ENCODE measurements around the gene AFF2. TPM values are rescaled to one million over a fixed set of nuclear protein-coding genes. Genes with fewer than 3 reads are reported as not detected.
A peak's percentile ranks its signal among the peaks of the same experiment; 100 is the strongest.

The AFF2 gene
- 0.19 and 0.42 TPM in 2 replicates for total RNA-seq (2022)
- percentile 16 among the genes with signal in this experiment for Bru-seq, nascent RNA
- percentile 11 among the genes with signal in this experiment for BruChase-seq, experiment 1, labeled RNA remaining after a 6-hour chase
- percentile 13 among the genes with signal in this experiment for BruChase-seq, experiment 2, labeled RNA remaining after a 2-hour chase
- long read RNA-seq: 0 reads

GRCh38 chrX:148500423-148501385 is at the start of gene AFF2:
AFF2 (plus strand) TSS chrX:148500617; CDS start chrX:148501098, 481 bp downstream.
- peak within 1 kb of the TSS; percentile 67 for H3K4me3 Mint-ChIP-seq (ENCODE audit: unreplicated experiment)
- H3K36me3 Mint-ChIP-seq (ENCODE audit: insufficient read depth, unreplicated experiment): no peaks in the 10 kb centered on the region
- intact Hi-C loops (cut with micrococcal nuclease): no loop called here
- no peaks in the 10 kb centered on the region for H3K27me3 Mint-ChIP-seq (ENCODE audit: insufficient read depth, unreplicated experiment)
- no peaks in the 10 kb centered on the region for H3K4me1 Mint-ChIP-seq (ENCODE audit: insufficient read depth, unreplicated experiment)
- H3K9me3 Mint-ChIP-seq (ENCODE audit: unreplicated experiment): no peaks in the 10 kb centered on the region
- ChIA-PET POLR2A (interaction anchor here (0.6 kb wide), 2 partner anchors 13 to 964 kb away, joined by 3 to 5 read pairs; no protein-coding TSS in a partner anchor), CTCF (no interaction called here)
- TF ChIP-seq, protein P1, sequence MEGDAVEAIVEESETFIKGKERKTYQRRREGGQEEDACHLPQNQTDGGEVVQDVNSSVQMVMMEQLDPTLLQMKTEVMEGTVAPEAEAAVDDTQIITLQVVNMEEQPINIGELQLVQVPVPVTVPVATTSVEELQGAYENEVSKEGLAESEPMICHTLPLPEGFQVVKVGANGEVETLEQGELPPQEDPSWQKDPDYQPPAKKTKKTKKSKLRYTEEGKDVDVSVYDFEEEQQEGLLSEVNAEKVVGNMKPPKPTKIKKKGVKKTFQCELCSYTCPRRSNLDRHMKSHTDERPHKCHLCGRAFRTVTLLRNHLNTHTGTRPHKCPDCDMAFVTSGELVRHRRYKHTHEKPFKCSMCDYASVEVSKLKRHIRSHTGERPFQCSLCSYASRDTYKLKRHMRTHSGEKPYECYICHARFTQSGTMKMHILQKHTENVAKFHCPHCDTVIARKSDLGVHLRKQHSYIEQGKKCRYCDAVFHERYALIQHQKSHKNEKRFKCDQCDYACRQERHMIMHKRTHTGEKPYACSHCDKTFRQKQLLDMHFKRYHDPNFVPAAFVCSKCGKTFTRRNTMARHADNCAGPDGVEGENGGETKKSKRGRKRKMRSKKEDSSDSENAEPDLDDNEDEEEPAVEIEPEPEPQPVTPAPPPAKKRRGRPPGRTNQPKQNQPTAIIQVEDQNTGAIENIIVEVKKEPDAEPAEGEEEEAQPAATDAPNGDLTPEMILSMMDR (IDR thresholded peaks at IDR 0.05; ENCODE audit: unreplicated experiment): no peak
- no TSS peak for BruUV-seq (replicated peaks)
- no peak within 1 kb of the TSS for H3K27ac Mint-ChIP-seq (ENCODE audit: low read depth, unreplicated experiment)
- peak; percentile 2 for DNase-seq (ENCODE audit: unreplicated experiment)

DNA sequence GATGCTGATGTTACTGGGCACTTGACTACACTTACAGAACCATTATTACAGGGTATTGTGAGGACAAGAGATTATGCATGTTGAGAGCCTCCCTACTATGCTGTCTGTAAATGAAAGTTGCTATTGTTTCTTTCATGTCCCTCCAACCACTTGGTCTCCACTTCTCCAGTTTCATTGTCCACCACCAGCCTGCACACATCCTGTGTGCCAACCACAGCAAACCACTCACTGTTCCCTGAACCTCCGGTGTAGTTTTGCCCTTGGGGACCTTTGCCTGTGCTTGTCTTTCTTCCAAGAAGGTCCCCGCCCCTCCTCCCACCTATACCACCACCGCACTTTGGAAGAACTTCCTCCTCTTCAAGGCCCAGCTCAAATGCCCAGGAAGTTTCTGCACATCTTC is 43.1 kb upstream of the AFF2 start:
- H3K27ac Mint-ChIP-seq (ENCODE audit: low read depth, unreplicated experiment): no peak overlapping the region
- intact Hi-C loops (cut with micrococcal nuclease): no loop called here
- CTCF ChIA-PET: no interaction called here
- H3K4me3 Mint-ChIP-seq (ENCODE audit: unreplicated experiment): no peak overlapping the region
- H3K9me3 Mint-ChIP-seq (ENCODE audit: unreplicated experiment): no peaks in the 10 kb centered on the region
- no peak for DNase-seq (ENCODE audit: unreplicated experiment)
- H3K36me3 Mint-ChIP-seq (ENCODE audit: insufficient read depth, unreplicated experiment): no peaks in the 10 kb centered on the region
- no peaks in the 10 kb centered on the region for H3K4me1 Mint-ChIP-seq (ENCODE audit: insufficient read depth, unreplicated experiment)
- TF ChIP-seq, protein P1 (IDR thresholded peaks at IDR 0.05; ENCODE audit: unreplicated experiment): no peak
- POLR2A ChIA-PET: no interaction called here
- BruUV-seq (replicated peaks): no TSS peak
- no peaks in the 10 kb centered on the region for H3K27me3 Mint-ChIP-seq (ENCODE audit: insufficient read depth, unreplicated experiment)

- no peak overlapping the region for H3K27ac Mint-ChIP-seq (ENCODE audit: low read depth, unreplicated experiment)
- intact Hi-C loops (cut with micrococcal nuclease): no loop called here
- CTCF ChIA-PET: no interaction called here
- no TSS peak for BruUV-seq (replicated peaks)
- H3K36me3 Mint-ChIP-seq (ENCODE audit: insufficient read depth, unreplicated experiment): no peaks in the 10 kb centered on the region
- H3K4me1 Mint-ChIP-seq (ENCODE audit: insufficient read depth, unreplicated experiment): no peaks in the 10 kb centered on the region
- no peak for DNase-seq (ENCODE audit: unreplicated experiment)
- TF ChIP-seq, protein P1 (IDR thresholded peaks at IDR 0.05; ENCODE audit: unreplicated experiment): no peak
- no peaks in the 10 kb centered on the region for H3K9me3 Mint-ChIP-seq (ENCODE audit: unreplicated experiment)
- H3K27me3 Mint-ChIP-seq (ENCODE audit: insufficient read depth, unreplicated experiment): no peaks in the 10 kb centered on the region
- POLR2A ChIA-PET: no interaction called here
- H3K4me3 Mint-ChIP-seq (ENCODE audit: unreplicated experiment): no peak overlapping the region
Observed at GRCh38 chrX:148459343-148459742, 41.1 kb upstream of the AFF2 start.

- H3K27ac Mint-ChIP-seq (ENCODE audit: low read depth, unreplicated experiment): no peak overlapping the region
- BruUV-seq (replicated peaks): no TSS peak
- H3K4me1 Mint-ChIP-seq (ENCODE audit: insufficient read depth, unreplicated experiment): no peaks in the 10 kb centered on the region
- H3K4me3 Mint-ChIP-seq (ENCODE audit: unreplicated experiment): no peak overlapping the region
- POLR2A ChIA-PET: no interaction called here
- TF ChIP-seq, protein P1 (IDR thresholded peaks at IDR 0.05; ENCODE audit: unreplicated experiment): no peak
- peaks cover 5% of the 10 kb centered on the region for H3K36me3 Mint-ChIP-seq (ENCODE audit: insufficient read depth, unreplicated experiment)
- peaks cover 13% of the 10 kb centered on the region for H3K9me3 Mint-ChIP-seq (ENCODE audit: unreplicated experiment)
- CTCF ChIA-PET: no interaction called here
- intact Hi-C loops (cut with micrococcal nuclease): no loop called here
- DNase-seq (ENCODE audit: unreplicated experiment): no peak
- H3K27me3 Mint-ChIP-seq (ENCODE audit: insufficient read depth, unreplicated experiment): no peaks in the 10 kb centered on the region
Observed at GRCh38 chrX:148466292-148466691, 34.1 kb upstream of the AFF2 start.
